Stomach (tissue), 9 donors: ENCODE measurements around the gene SLC7A14. TPM values are rescaled to one million over a fixed set of nuclear protein-coding genes. Genes with fewer than 3 reads are reported as not detected.

ENCODE experiments used
- DNase-seq, 2 donors: peaks; one replicate each; pipeline versions ENCODE4 v3.0.0 to v3.0.0-alpha.2; 2013 to 2019
- H3K27ac ChIP-seq, 5 donors: fragments of 200-600 bp in 4 of 5; sonication (generic) in 4 of 5; one replicate each; pipeline ENCODE4 v1.5.1; 2013 to 2019; ENCODE audit warnings: mild to moderate bottlenecking in 1 of 5, moderate library complexity in 1 of 5
- H3K27me3 ChIP-seq, 3 donors: fragments of 200-600 bp; sonication (generic); one replicate each; pipeline ENCODE4 v1.5.1; 2017 to 2019; ENCODE audit warnings: mixed run types in 1 of 3
- H3K36me3 ChIP-seq, 4 donors: fragments of 200-600 bp; sonication (generic); 1 replicate in 3 of 4; 2 replicates in 1 of 4; pipeline ENCODE4 v1.5.1; 2016 to 2019
- H3K4me1 ChIP-seq, 4 donors: fragments of 200-600 bp; sonication (generic); one replicate each; pipeline ENCODE4 v1.5.1; 2016 to 2019
- H3K4me3 ChIP-seq, 4 donors: fragments of 200-600 bp; sonication (generic) in 3 of 4; one replicate each; pipeline ENCODE4 v1.5.1; 2016 to 2019; ENCODE audit warnings: mild to moderate bottlenecking in 1 of 4
- H3K9me3 ChIP-seq, 4 donors: fragments of 200-600 bp; sonication (generic); one replicate each; pipeline ENCODE4 v1.5.1; 2016 to 2019
- CTCF ChIP-seq, 7 experiments: fragments of 450-650 bp in 4 of 7; fragments of 200-600 bp in 3 of 7; sonication (generic) in 3 of 7; IDR thresholded peaks; one replicate each; pipeline ENCODE4 v1.5.1; 2016 to 2019; ENCODE audit warnings: antibody characterized with exemption in 7 of 7, control low read depth in 2 of 7, mild to moderate bottlenecking in 1 of 7
- EP300 ChIP-seq: sonication (generic); formaldehyde crosslinking; IDR thresholded peaks from one replicate; pipeline ENCODE4 v1.6.1; 2017; ENCODE audit warnings: antibody characterized with exemption
- POLR2A ChIP-seq, 4 donors: fragments of 450-650 bp; IDR thresholded peaks; one replicate each; pipeline ENCODE4 v1.6.1; 2016; ENCODE audit warnings: antibody characterized with exemption in 4 of 4, control low read depth in 2 of 4, mild to moderate bottlenecking in 1 of 4, moderate library complexity in 1 of 4
- POLR2AphosphoS5 ChIP-seq, 3 donors: sonication (generic); formaldehyde crosslinking; IDR thresholded peaks; one replicate each; pipeline ENCODE4 v1.6.1; 2016; ENCODE audit warnings: antibody characterized with exemption in 3 of 3
- WGBS, 5 donors: extraction: QIAGEN DNeasy Blood & Tissue Kit in 3 of 5; methylation state at CpG; one replicate each; pipeline versions ENCODE4 v1.1.5 to v1.1.7; 2013 to 2018; 5-methylcytosine and 5-hydroxymethylcytosine counted together
- intact Hi-C: fragments of 100-400 bp; cut with DNase I; formaldehyde crosslinking; loops from one replicate; pipeline ENCODE4 v1.15.1; 2023; ENCODE audit warnings: low total_unique reads
- polyA plus RNA-seq, 3 donors: library from polyadenylated mRNA; stranded (reverse); fragments of 200-250 nt; gene quantifications; one replicate each; pipeline ENCODE4 v1.2.3, GENCODE V29; 2013
- total RNA-seq, 5 donors: library from RNA; depleted of rRNA; stranded (reverse); fragments of >200 nt; gene quantifications; one replicate each; pipeline versions ENCODE4 v1.1.0 to v1.2.3, GENCODE V29; 2014 to 2016
- donor health status: healthy with polysubstance abuse.
- donor health status: Bipolar disorder and iron deficiency.
- donor health status: healthy.

The SLC7A14 gene
- total and polyA plus RNA-seq, 8 donors = 0.10 to 2.4 (median 0.43) TPM; not detected in 5

DNA sequence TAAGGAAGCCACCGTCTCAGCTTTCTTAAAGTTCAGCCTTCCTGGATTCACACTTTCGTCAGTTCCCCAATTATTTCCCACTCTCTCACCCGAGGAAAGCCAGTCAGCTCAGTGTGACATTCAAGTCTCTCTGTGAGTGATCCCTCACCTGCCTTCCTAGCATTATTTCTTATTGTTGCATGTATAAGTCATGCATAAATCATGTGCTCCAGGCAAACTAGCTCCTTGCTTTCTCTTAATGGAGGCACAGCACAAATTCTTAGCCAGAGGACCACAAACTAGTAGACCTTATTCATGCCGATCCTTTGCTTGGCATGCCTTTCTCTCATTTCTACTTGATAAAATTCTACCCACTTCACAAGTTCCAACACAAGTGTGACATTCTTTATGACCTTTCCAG is 122.9 kb downstream of the SLC7A14 start:
- no peaks in the 10 kb centered on the region for H3K36me3 ChIP-seq
- H3K9me3 ChIP-seq = no peaks in the 10 kb centered on the region
- 70 to 84% (median 75%) methylated on average over 4 of the region's 4 CpGs for WGBS, 5 donors
- no peak overlapping the region for H3K4me3 ChIP-seq
- TF ChIP-seq POLR2AphosphoS5 (IDR thresholded peaks at IDR 0.05) (no peak), CTCF (IDR thresholded peaks at IDR 0.05) (no peak), POLR2A (IDR thresholded peaks at IDR 0.05) (no peak), EP300 (no peak)
- intact Hi-C loops = no loop called here
- DNase-seq = no peak
- no peak overlapping the region for H3K27ac ChIP-seq
- peaks cover 0 to 3% (median 0%) of the 10 kb centered on the region in 3 donors for H3K27me3 ChIP-seq
- peaks cover 0 to 17% (median 4%) of the 10 kb centered on the region in 4 donors for H3K4me1 ChIP-seq

GRCh38 chr3:170458285-170458684 is 127.6 kb downstream of the SLC7A14 start:
- Histone ChIP-seq H3K9me3 (no peaks in the 10 kb centered on the region), H3K4me1 (no peaks in the 10 kb centered on the region), H3K27me3 (no peaks in the 10 kb centered on the region), H3K27ac (no peak overlapping the region), H3K4me3 (no peak overlapping the region), H3K36me3 (no peaks in the 10 kb centered on the region)
- intact Hi-C loops = no loop called here
- no peak for DNase-seq
- 54 to 68% (median 60%) methylated on average over 4 of the region's 4 CpGs for WGBS, 5 donors
- no peak for TF ChIP-seq CTCF (IDR thresholded peaks at IDR 0.05)

DNA sequence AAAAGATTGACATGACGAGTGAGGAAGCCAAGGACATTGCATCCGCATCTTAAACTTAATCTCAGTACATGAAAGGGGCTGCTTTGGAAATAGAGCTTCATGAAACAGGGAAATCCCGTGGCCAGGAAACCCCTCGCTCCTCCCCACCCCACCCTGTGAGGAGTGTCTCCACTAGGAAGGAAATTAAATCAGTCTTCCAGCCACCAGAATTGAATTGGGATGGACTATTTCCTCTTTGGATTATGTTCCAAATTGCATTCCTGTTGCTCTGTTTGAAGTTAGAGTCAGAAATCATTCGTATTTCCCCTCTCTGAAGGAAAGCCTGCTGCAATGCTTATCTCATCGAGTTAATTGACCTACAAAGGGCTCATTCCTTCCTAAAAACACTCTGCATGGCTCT is 131.4 kb downstream of the SLC7A14 start:
- H3K4me3 ChIP-seq = no peak overlapping the region
- no peak for DNase-seq
- intact Hi-C loops = no loop called here
- H3K4me1 ChIP-seq = no peaks in the 10 kb centered on the region
- no peak overlapping the region for H3K27ac ChIP-seq
- no peaks in the 10 kb centered on the region for H3K9me3 ChIP-seq
- no peaks in the 10 kb centered on the region for H3K27me3 ChIP-seq
- no peaks in the 10 kb centered on the region for H3K36me3 ChIP-seq
- WGBS, 5 donors = 64 to 75% (median 72%) methylated on average over 6 of the region's 6 CpGs
- no peak for TF ChIP-seq CTCF (IDR thresholded peaks at IDR 0.05)
- no peak for TF ChIP-seq POLR2A (IDR thresholded peaks at IDR 0.05)
- no peak for TF ChIP-seq EP300
- no peak for TF ChIP-seq POLR2AphosphoS5 (IDR thresholded peaks at IDR 0.05)

GRCh38 chr3:170450039-170450438 is 135.8 kb downstream of the SLC7A14 start:
- DNase-seq = no peak
- Histone ChIP-seq H3K36me3 (no peaks in the 10 kb centered on the region), H3K27me3 (no peaks in the 10 kb centered on the region), H3K4me3 (no peak overlapping the region), H3K27ac (no peak overlapping the region), H3K9me3 (no peaks in the 10 kb centered on the region), H3K4me1 (no peaks in the 10 kb centered on the region)
- WGBS, 5 donors = 77 to 95% (median 86%) methylated on average over 2 of the region's 2 CpGs
- TF ChIP-seq POLR2A (IDR thresholded peaks at IDR 0.05) = no peak
- TF ChIP-seq EP300 = no peak
- intact Hi-C loops = no loop called here

DNA sequence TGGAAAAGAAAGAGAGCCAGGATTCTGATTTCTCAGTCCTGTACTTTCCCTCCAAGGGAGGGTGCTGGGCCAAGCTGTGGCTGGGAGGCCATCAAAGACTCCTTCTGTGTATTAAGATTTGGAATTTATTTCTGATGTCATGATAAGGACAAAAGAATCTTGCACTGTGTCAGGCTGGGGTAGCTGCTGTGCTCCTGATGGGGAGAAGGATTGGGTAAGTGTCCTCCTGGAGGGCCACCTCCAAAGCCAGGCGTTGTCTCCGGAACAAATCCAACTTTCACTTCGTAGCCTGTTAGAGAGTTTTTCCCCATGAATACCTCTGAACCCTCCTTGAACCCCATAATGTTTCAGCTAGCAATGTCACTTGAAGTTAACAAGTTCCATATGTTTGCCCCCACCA is 137.3 kb downstream of the SLC7A14 start:
- no peak for TF ChIP-seq POLR2A (IDR thresholded peaks at IDR 0.05)
- no peaks in the 10 kb centered on the region for H3K9me3 ChIP-seq
- no peaks in the 10 kb centered on the region for H3K36me3 ChIP-seq
- no peaks in the 10 kb centered on the region for H3K27me3 ChIP-seq
- WGBS, 5 donors = 83 to 90% (median 86%) methylated on average over 3 of the region's 3 CpGs
- DNase-seq = no peak
- intact Hi-C loops = no loop called here
- H3K4me1 ChIP-seq = no peaks in the 10 kb centered on the region
- H3K27ac ChIP-seq = no peak overlapping the region
- H3K4me3 ChIP-seq = no peak overlapping the region

- DNase-seq = no peak
- H3K4me1 ChIP-seq = no peaks in the 10 kb centered on the region
- intact Hi-C loops = no loop called here
- H3K27ac ChIP-seq = no peak overlapping the region
- no peaks in the 10 kb centered on the region for H3K9me3 ChIP-seq
- H3K4me3 ChIP-seq = no peak overlapping the region
- no peaks in the 10 kb centered on the region for H3K27me3 ChIP-seq
- H3K36me3 ChIP-seq = no peaks in the 10 kb centered on the region
- no peak for TF ChIP-seq CTCF (IDR thresholded peaks at IDR 0.05)
- TF ChIP-seq POLR2A (IDR thresholded peaks at IDR 0.05) = no peak
- no peak for TF ChIP-seq EP300
- TF ChIP-seq POLR2AphosphoS5 (IDR thresholded peaks at IDR 0.05) = no peak
These were observed 142.4 kb downstream of the SLC7A14 start for GRCh38 chr3:170443457-170443856.
